Lung (tissue), 12 donors: ENCODE results near the gene MLN. TPM values are rescaled to one million over a fixed set of nuclear protein-coding genes. Genes with fewer than 3 reads are reported as not detected.

ENCODE experiments used
- ATAC-seq: fragments of 200-7000 bp; cut with Tn5 transposase; one replicate; pipeline ENCODE4 v1.9.1; 2020; ENCODE audit warnings: moderate number of reproducible peaks; ENCODE audit not compliant: insufficient read depth, low FRiP score
- DNase-seq, 3 donors: peaks; one replicate each; pipeline ENCODE4 v3.0.0-alpha.2; 2013 to 2017
- H3K27ac ChIP-seq, 2 donors: one replicate each; pipeline ENCODE4 v1.5.1; 2013; ENCODE audit warnings: mild to moderate bottlenecking in 2 of 2, moderate library complexity in 2 of 2, control low read depth in 1 of 2, inconsistent platforms in 1 of 2, low read depth in 1 of 2, low read length in 1 of 2
- H3K27me3 ChIP-seq, 3 donors: one replicate each; pipeline ENCODE4 v1.5.1; 2013; ENCODE audit warnings: low read length in 2 of 3; ENCODE audit not compliant: control insufficient read depth in 3 of 3, insufficient read depth in 3 of 3
- H3K36me3 ChIP-seq, 4 donors: one replicate each; pipeline ENCODE4 v1.5.1; 2013; ENCODE audit warnings: low read length in 4 of 4, mild to moderate bottlenecking in 1 of 4, moderate library complexity in 1 of 4; ENCODE audit not compliant: control insufficient read depth in 4 of 4, insufficient read depth in 4 of 4
- H3K4me1 ChIP-seq, 5 donors: one replicate each; pipeline ENCODE4 v1.5.1; 2013; ENCODE audit warnings: low read length in 5 of 5, mild to moderate bottlenecking in 2 of 5, moderate library complexity in 1 of 5; ENCODE audit not compliant: control insufficient read depth in 5 of 5, insufficient read depth in 5 of 5
- H3K4me3 ChIP-seq: one replicate; pipeline ENCODE4 v1.5.1; 2013; ENCODE audit warnings: mild to moderate bottlenecking, control low read depth, moderate library complexity
- H3K9ac ChIP-seq, 2 donors: one replicate each; pipeline ENCODE4 v1.5.1; 2013; ENCODE audit warnings: low read length in 2 of 2, control low read depth in 1 of 2; ENCODE audit not compliant: insufficient read depth in 1 of 2
- H3K9me3 ChIP-seq, 4 donors: one replicate each; pipeline ENCODE4 v1.5.1; 2013; ENCODE audit warnings: low read length in 3 of 4, mild to moderate bottlenecking in 1 of 4, moderate library complexity in 1 of 4; ENCODE audit not compliant: control insufficient read depth in 4 of 4, insufficient read depth in 3 of 4
- CTCF ChIP-seq: IDR thresholded peaks from 2 replicates; pipeline ENCODE4 v1.5.1; 2012; ENCODE audit warnings: mild to moderate bottlenecking; ENCODE audit errors: control extremely low read depth, extremely low read depth
- WGBS, 2 donors: extraction: QIAGEN DNeasy Blood & Tissue Kit; methylation state at CpG; one replicate each; pipeline ENCODE4 v1.1.7; 2013; 5-methylcytosine and 5-hydroxymethylcytosine counted together
- polyA plus RNA-seq, 2 donors: library from polyadenylated mRNA; stranded (reverse); fragments of 200-250 nt; gene quantifications; one replicate each; pipeline ENCODE4 v1.2.1, GENCODE V29; 2013
- total RNA-seq, 2 donors: library from RNA; depleted of rRNA in 1 of 2; stranded (reverse); fragments of >200 nt in 1 of 2; gene quantifications; one replicate each; pipeline ENCODE4 v1.2.1, GENCODE V29; 2014 to 2021
- donor health status: control.
- donor health status: control.
- donor health status: Bipolar disorder and iron deficiency.
- donor health status: healthy.
- donor health status: DM: yes; HTN: yes; CAD: no.

Gene MLN
- total and polyA plus RNA-seq, 4 donors: not detected

GRCh38 chr6:33794910-33795623 lies 8.7 kb downstream of the MLN start:
- Histone ChIP-seq H3K27me3 (peaks cover 0 to 2% (median 0%) of the 10 kb centered on the region in 3 donors), H3K4me1 (peaks cover 0 to 9% (median 0%) of the 10 kb centered on the region in 5 donors), H3K9me3 (peaks cover 0 to 4% (median 0%) of the 10 kb centered on the region in 4 donors), H3K36me3 (no peaks in the 10 kb centered on the region), H3K4me3 (no peak overlapping the region), H3K9ac (no peak overlapping the region), H3K27ac (no peak overlapping the region)
- no peak for TF ChIP-seq CTCF
- ATAC-seq (no peak), DNase-seq (no peak)
- 47 to 52% methylated on average over 14 of the region's 14 CpGs for WGBS, 2 donors

- H3K27me3 ChIP-seq: peaks cover 0 to 2% (median 0%) of the 10 kb centered on the region in 3 donors
- DNase-seq (no peak), ATAC-seq (no peak)
- no peaks in the 10 kb centered on the region for H3K36me3 ChIP-seq
- no peak overlapping the region for H3K27ac ChIP-seq
- H3K9ac ChIP-seq: no peak overlapping the region
- H3K4me3 ChIP-seq: no peak overlapping the region
- TF ChIP-seq CTCF: no peak
- peaks cover 0 to 4% (median 0%) of the 10 kb centered on the region in 4 donors for H3K9me3 ChIP-seq
- H3K4me1 ChIP-seq: peaks cover 0 to 18% (median 4%) of the 10 kb centered on the region in 5 donors
- WGBS, 2 donors: 57 to 59% methylated on average over 10 of the region's 10 CpGs
These were observed 10.8 kb downstream of the MLN start for GRCh38 chr6:33792981-33793380.

- 70 to 74% methylated on average over 7 of the region's 7 CpGs for WGBS, 2 donors
These were observed 12.2 kb downstream of the MLN start for GRCh38 chr6:33791620-33792019.

More at GRCh38 chr6:33791620-33792019, 12.2 kb downstream of the MLN start:
- no peak for TF ChIP-seq CTCF
- Histone ChIP-seq H3K27me3 (peaks cover 0 to 2% (median 0%) of the 10 kb centered on the region in 3 donors), H3K4me1 (peaks cover 7 to 31% (median 14%) of the 10 kb centered on the region in 5 donors), H3K27ac (no peak overlapping the region), H3K4me3 (no peak overlapping the region), H3K9me3 (peaks cover 0 to 2% (median 0%) of the 10 kb centered on the region in 4 donors), H3K9ac (no peak overlapping the region), H3K36me3 (peaks cover 0 to 8% (median 3%) of the 10 kb centered on the region in 4 donors)
- ATAC-seq (no peak), DNase-seq (no peak)
